ENCODE measurements around the gene LURAP1L. TPM values are rescaled to one million over a fixed set of nuclear protein-coding genes. Genes with fewer than 3 reads are reported as not detected.

LURAP1L gene
- polyA plus RNA-seq, 1 donor (not counting 4 experiments of a cell fraction or from before 2014, with no cell fraction given), result 25.0 TPM

DNA sequence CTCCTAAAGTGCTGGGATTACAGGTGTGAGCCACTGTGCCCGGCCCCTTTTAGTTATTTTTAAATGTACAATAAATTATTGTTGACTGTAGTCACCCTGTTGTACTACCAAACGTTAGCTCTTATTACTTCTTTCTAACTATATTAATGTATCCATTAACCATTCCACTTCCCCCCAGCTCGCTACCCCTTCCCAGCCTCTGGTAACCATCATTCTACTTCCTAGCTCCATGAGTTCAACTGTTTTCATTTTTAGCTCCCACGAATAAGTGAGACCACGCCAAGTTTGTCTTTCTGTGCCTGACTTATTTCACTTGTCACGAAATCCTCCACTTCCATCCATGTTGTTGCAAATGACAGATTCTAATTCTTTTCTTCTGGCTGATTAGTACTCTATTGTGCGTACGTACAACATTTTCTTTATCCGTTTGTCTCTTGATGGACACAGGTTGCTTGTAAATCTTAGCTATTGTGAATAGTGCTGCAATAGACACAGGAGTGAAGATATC is 6.5 kb downstream of the LURAP1L start:
- Histone ChIP-seq H2AFZ (ENCODE audit: control insufficient read depth, low read length) (no peak overlapping the region), H3K27ac (ENCODE audit: control insufficient read depth, insufficient read depth, low read length) (no peak overlapping the region)
- TF ChIP-seq, protein P1, sequence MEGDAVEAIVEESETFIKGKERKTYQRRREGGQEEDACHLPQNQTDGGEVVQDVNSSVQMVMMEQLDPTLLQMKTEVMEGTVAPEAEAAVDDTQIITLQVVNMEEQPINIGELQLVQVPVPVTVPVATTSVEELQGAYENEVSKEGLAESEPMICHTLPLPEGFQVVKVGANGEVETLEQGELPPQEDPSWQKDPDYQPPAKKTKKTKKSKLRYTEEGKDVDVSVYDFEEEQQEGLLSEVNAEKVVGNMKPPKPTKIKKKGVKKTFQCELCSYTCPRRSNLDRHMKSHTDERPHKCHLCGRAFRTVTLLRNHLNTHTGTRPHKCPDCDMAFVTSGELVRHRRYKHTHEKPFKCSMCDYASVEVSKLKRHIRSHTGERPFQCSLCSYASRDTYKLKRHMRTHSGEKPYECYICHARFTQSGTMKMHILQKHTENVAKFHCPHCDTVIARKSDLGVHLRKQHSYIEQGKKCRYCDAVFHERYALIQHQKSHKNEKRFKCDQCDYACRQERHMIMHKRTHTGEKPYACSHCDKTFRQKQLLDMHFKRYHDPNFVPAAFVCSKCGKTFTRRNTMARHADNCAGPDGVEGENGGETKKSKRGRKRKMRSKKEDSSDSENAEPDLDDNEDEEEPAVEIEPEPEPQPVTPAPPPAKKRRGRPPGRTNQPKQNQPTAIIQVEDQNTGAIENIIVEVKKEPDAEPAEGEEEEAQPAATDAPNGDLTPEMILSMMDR (optimal IDR thresholded peaks at IDR 0.05 in 1 of 3, IDR thresholded peaks at IDR 0.05 in 1 of 3, conservative IDR thresholded peaks at IDR 0.05 in 1 of 3; ENCODE audit: extremely low read depth in 1 of 3, insufficient read depth in 2 of 3, low read length in 3 of 3), result no peak
- no peak for TF ChIP-seq EZH2 (IDR thresholded peaks at IDR 0.05; ENCODE audit: low read length)

DNA sequence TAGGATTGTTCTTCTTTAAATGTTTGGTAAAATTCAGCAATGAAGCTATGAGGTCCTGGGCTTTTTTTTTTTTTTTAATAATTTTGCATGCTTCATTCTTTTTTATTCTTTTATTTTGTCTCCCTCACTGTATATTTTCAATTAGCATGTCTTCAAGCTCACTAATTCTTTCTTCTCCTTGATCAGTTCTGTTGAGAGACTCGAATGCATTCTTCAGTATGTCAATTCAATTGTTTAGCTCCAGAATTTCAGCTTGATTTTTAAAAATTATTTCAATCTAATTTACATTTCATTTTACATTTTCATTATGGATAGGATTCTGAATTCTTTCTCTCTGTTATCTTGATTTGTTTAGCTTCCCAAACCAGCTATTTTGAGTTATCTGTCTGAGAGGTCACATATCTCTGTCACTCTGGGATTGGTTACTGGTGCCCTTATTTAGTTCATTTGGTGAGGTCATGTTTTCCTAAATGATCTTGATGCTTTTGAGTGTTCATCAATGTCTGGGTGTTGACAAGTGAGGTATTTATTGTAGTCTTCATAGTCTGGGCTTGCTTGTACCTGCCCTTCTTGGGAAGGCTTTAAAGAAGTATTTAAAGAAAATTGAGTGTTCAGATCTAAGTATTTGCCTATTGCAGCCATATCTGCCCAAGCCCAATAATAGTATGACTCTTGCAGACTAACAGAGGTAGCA is 9.1 kb downstream of the LURAP1L start:
- H3K9me3 ChIP-seq (ENCODE audit: control insufficient read depth, low read depth, low read length), result no peaks in the 10 kb centered on the region
- peaks cover 8% of the 10 kb centered on the region for H3K79me2 ChIP-seq (ENCODE audit: control insufficient read depth, insufficient read depth, low read length)
- no peaks in the 10 kb centered on the region for H4K20me1 ChIP-seq (ENCODE audit: control insufficient read depth, extremely low read depth, insufficient read depth, low read length)
- H3K4me1 ChIP-seq (ENCODE audit: control insufficient read depth, extremely low read depth, insufficient read depth, low read length), result peaks cover 23% of the 10 kb centered on the region
- dilution Hi-C loops (cut with MboI; ENCODE audit: extremely low pct_ligation_motif_present, low sequenced_read_pairs), result no loop called here
- H3K36me3 ChIP-seq (ENCODE audit: control insufficient read depth in 2 of 2, extremely low read depth in 1 of 2, insufficient read depth in 2 of 2, low read length in 2 of 2), result peaks cover 0 to 8% of the 10 kb centered on the region in 2 experiments
- no peaks in the 10 kb centered on the region for H3K27me3 ChIP-seq (ENCODE audit: control insufficient read depth, extremely low read depth, insufficient read depth, low read length)
- no peak for TF ChIP-seq EZH2 (IDR thresholded peaks at IDR 0.05; ENCODE audit: low read length)
- TF ChIP-seq, protein P1 (optimal IDR thresholded peaks at IDR 0.05 in 1 of 3, IDR thresholded peaks at IDR 0.05 in 1 of 3, conservative IDR thresholded peaks at IDR 0.05 in 1 of 3; ENCODE audit: extremely low read depth in 1 of 3, insufficient read depth in 2 of 3, low read length in 3 of 3), result no peak
- FAIRE-seq, result no peak
- no peaks in the 10 kb centered on the region for H3K9me1 ChIP-seq (ENCODE audit: control insufficient read depth, extremely low read depth, insufficient read depth, low read length)
- DNase-seq (ENCODE audit: low read depth, low spot score), result no peak
- H3K4me2 ChIP-seq (ENCODE audit: control insufficient read depth, extremely low read depth, insufficient read depth, low read depth, low read length), result peak overlapping the region; percentile 69
- H2AFZ ChIP-seq (ENCODE audit: control insufficient read depth, low read length), result no peak overlapping the region
- peak overlapping the region; percentile 54 for H3K9ac ChIP-seq (ENCODE audit: control insufficient read depth, extremely low read depth, insufficient read depth, low read length)
- peak overlapping the region in 1 of 3 experiments; percentile 30 for H3K4me3 ChIP-seq (ENCODE audit: control insufficient read depth in 2 of 3, extremely low read depth in 1 of 3, insufficient read depth in 2 of 3, low read depth in 1 of 3, low read length in 3 of 3)
- H3K27ac ChIP-seq (ENCODE audit: control insufficient read depth, insufficient read depth, low read length), result peak overlapping the region; percentile 97

More for the DNA sequence above, 6.5 kb downstream of the LURAP1L start:
- Histone ChIP-seq H3K9ac (ENCODE audit: control insufficient read depth, extremely low read depth, insufficient read depth, low read length) (no peak overlapping the region), H4K20me1 (ENCODE audit: control insufficient read depth, extremely low read depth, insufficient read depth, low read length) (no peaks in the 10 kb centered on the region), H3K9me3 (ENCODE audit: control insufficient read depth, low read depth, low read length) (no peaks in the 10 kb centered on the region), H3K36me3 (ENCODE audit: control insufficient read depth in 2 of 2, extremely low read depth in 1 of 2, insufficient read depth in 2 of 2, low read length in 2 of 2) (peaks cover 2 to 12% of the 10 kb centered on the region in 2 experiments), H3K9me1 (ENCODE audit: control insufficient read depth, extremely low read depth, insufficient read depth, low read length) (no peaks in the 10 kb centered on the region), H3K4me3 (ENCODE audit: control insufficient read depth in 2 of 3, extremely low read depth in 1 of 3, insufficient read depth in 2 of 3, low read depth in 1 of 3, low read length in 3 of 3) (no peak overlapping the region), H3K27me3 (ENCODE audit: control insufficient read depth, extremely low read depth, insufficient read depth, low read length) (no peaks in the 10 kb centered on the region), H3K4me2 (ENCODE audit: control insufficient read depth, extremely low read depth, insufficient read depth, low read depth, low read length) (no peak overlapping the region), H3K79me2 (ENCODE audit: control insufficient read depth, insufficient read depth, low read length) (peaks cover 18% of the 10 kb centered on the region), H3K4me1 (ENCODE audit: control insufficient read depth, extremely low read depth, insufficient read depth, low read length) (peaks cover 30% of the 10 kb centered on the region)
- FAIRE-seq (no peak), DNase-seq (ENCODE audit: low read depth, low spot score) (no peak)
- dilution Hi-C loops (cut with MboI; ENCODE audit: extremely low pct_ligation_motif_present, low sequenced_read_pairs), result no loop called here
